ENCODE data around the gene IGFN1.

IGFN1 gene

GRCh38 chr1:201269900-201270410, 79.3 kb downstream of the IGFN1 start:
- no peak overlapping the region for H3K4me3 ChIP-seq (ENCODE audit: low read depth, low read length)
- DNase-seq (ENCODE audit: low read depth) = no peak
- no peak for TF ChIP-seq POLR2A (IDR thresholded peaks at IDR 0.05; ENCODE audit: extremely low read depth, insufficient read length)
- TF ChIP-seq MYC (IDR thresholded peaks at IDR 0.05; ENCODE audit: low read depth, low read length) = no peak
- no peak for TF ChIP-seq MAX (IDR thresholded peaks at IDR 0.05; ENCODE audit: low read depth, low read length)
- TF ChIP-seq CTCF (IDR thresholded peaks at IDR 0.05; ENCODE audit: low read depth, low read length) = no peak

- TF ChIP-seq MYC (IDR thresholded peaks at IDR 0.05; ENCODE audit: low read depth, low read length) = no peak
- no peak for TF ChIP-seq POLR2A (IDR thresholded peaks at IDR 0.05; ENCODE audit: extremely low read depth, insufficient read length)
- TF ChIP-seq CTCF (IDR thresholded peaks at IDR 0.05; ENCODE audit: low read depth, low read length) = no peak
- TF ChIP-seq MAX (IDR thresholded peaks at IDR 0.05; ENCODE audit: low read depth, low read length) = no peak
- no peak overlapping the region for H3K4me3 ChIP-seq (ENCODE audit: low read depth, low read length)
- DNase-seq (ENCODE audit: low read depth) = no peak
Measured at GRCh38 chr1:201270616-201271390, 80.2 kb downstream of the IGFN1 start.

- no peak for DNase-seq (ENCODE audit: low read depth)
- H3K4me3 ChIP-seq (ENCODE audit: low read depth, low read length) = no peak overlapping the region
- TF ChIP-seq MAX (IDR thresholded peaks at IDR 0.05; ENCODE audit: low read depth, low read length) (no peak), POLR2A (IDR thresholded peaks at IDR 0.05; ENCODE audit: extremely low read depth, insufficient read length) (no peak), CTCF (IDR thresholded peaks at IDR 0.05; ENCODE audit: low read depth, low read length) (no peak), MYC (IDR thresholded peaks at IDR 0.05; ENCODE audit: low read depth, low read length) (no peak)
Measured at GRCh38 chr1:201272799-201273198, 82.2 kb downstream of the IGFN1 start.

- no peak for DNase-seq (ENCODE audit: low read depth)
- no peak overlapping the region for H3K4me3 ChIP-seq (ENCODE audit: low read depth, low read length)
- no peak for TF ChIP-seq CTCF (IDR thresholded peaks at IDR 0.05; ENCODE audit: low read depth, low read length)
- no peak for TF ChIP-seq MAX (IDR thresholded peaks at IDR 0.05; ENCODE audit: low read depth, low read length)
- no peak for TF ChIP-seq MYC (IDR thresholded peaks at IDR 0.05; ENCODE audit: low read depth, low read length)
- TF ChIP-seq POLR2A (IDR thresholded peaks at IDR 0.05; ENCODE audit: extremely low read depth, insufficient read length) = no peak
Measured at GRCh38 chr1:201274616-201275252, 84.1 kb downstream of the IGFN1 start.

- TF ChIP-seq CTCF (IDR thresholded peaks at IDR 0.05; ENCODE audit: low read depth, low read length) (no peak), MAX (IDR thresholded peaks at IDR 0.05; ENCODE audit: low read depth, low read length) (no peak), POLR2A (IDR thresholded peaks at IDR 0.05; ENCODE audit: extremely low read depth, insufficient read length) (no peak), MYC (IDR thresholded peaks at IDR 0.05; ENCODE audit: low read depth, low read length) (no peak)
- H3K4me3 ChIP-seq (ENCODE audit: low read depth, low read length) = no peak overlapping the region
- DNase-seq (ENCODE audit: low read depth) = no peak
Measured at GRCh38 chr1:201275253-201275666, 84.6 kb downstream of the IGFN1 start.

Measured in NB4 (cell line).